Activated CD8-positive, alpha-beta memory T cell treated with anti-CD3 and anti-CD28 coated beads, Interleukin-2, amount 50 U/mL, for 24 hours (primary cell): ENCODE measurements around the gene DOCK3.
"Not testable (repeated sequence)": the region's sequence is repeated elsewhere in the genome, so short reads cannot be mapped to it uniquely, and the experiment has no call there.

Experiments
- DNase-seq: peaks from one replicate; pipeline ENCODE4 v3.0.0-alpha.2; 2020; ENCODE audit errors: extremely low read depth

DOCK3 gene

DNA sequence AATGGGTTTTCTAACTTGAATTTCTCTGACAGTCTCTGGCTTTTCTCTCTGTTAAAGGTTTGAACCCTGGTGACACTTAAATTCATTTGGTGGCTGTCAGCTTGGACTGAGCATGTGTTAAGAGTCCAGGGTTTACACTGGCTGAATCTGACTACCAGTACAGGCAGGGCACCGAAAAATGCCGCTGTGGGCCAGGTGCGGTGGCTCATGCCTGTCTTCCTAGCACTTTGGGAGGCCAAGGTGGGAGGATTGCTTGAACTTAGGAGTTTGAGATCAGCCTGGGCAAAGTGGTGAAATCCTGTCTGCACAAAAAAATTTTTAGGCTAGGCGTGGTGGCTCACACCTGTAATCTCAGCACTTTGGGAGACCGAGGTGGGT, 712.1 kb downstream of the DOCK3 start:
- no peak for DNase-seq

DNA sequence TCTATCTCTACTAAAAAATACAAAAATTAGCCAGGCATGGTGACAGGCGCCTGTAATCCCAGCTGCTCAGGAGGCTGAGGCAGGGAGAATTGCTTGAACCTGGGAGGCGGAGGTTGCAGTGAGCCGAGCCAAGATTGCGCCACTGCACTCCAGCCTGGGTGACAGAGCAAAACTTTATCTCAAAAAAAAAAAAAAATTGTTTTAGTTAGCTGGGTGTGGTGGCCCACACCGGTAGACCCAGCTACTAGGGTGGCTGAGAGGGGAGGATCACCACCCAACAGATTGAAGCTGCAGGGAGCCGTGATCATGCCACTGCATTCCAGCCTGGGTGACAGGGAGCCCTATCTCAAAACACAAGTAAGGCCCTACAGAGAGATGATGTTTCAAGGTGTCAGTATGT, 712.6 kb downstream of the DOCK3 start:
- not testable (repeated sequence) for DNase-seq

DNA sequence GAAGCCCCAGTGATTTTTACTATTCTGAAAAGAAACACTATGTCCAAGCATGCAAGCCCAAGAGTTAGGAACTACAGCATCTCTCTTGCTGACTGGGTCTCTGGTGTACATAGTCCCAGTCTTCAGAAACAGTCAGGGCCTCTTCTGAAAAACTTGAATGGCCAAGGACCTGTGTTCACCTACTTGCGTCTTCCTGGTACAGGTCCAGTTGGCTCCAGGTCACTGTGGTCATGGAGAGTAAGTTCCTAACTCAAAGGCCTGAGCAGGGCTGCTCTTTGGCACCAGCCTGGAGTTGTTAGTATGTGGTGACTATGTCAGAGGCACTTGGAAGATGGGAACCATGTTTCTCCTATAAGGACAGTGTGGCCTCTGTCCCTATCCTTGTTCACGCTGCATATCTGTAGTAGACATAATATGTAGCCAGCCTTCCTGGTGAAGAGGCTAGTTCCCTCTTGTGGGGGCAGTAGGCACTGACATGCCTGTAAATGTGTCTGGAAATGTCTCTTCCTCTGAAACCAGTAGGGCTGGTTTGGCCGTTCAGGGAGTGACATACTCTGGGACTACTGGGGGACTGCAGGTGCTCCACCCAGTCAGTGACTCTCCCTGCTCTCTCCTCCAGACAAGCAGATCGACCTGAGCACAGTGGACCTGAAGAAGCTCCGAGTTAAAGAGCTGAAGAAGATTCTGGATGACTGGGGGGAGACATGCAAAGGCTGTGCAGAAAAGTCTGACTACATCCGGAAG, 713.7 kb downstream of the DOCK3 start:
- no peak for DNase-seq

DNA sequence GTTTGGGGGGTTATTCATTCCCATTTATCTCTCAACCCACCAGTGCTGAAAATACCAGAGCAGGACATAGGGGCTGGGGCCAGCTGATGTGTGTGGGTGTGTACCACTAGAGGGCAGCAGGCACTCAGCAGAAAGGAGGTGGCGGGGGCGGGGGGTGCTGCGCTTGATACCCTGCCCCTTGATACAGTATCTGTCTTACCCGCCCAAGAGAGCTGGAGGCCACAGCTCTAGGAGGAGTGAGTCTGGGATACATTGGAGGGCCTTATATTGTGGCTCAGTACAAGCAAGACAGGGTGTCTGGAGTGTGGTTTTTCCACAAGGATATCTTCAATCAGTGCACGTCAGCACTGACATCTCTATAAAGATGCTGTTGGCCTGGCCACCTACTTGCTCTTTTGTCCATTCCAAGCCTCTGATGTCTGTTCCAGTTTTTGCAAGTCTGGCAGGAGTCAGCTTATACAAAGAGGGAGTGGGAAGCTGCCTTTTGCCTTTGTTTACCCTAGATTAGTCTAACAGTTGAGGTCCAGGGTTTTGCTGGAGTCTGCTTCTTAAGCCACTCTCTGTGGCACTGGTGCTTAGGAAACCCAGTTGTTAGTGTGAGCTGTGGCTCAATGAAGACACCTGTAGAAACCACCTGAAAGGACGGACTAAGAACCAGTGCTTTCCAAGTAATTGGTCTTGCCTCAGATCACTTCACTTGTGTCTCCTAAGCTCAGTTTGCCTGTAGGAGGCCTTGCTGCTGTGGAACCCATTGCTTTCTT, 714.9 kb downstream of the DOCK3 start:
- no peak for DNase-seq

DNA sequence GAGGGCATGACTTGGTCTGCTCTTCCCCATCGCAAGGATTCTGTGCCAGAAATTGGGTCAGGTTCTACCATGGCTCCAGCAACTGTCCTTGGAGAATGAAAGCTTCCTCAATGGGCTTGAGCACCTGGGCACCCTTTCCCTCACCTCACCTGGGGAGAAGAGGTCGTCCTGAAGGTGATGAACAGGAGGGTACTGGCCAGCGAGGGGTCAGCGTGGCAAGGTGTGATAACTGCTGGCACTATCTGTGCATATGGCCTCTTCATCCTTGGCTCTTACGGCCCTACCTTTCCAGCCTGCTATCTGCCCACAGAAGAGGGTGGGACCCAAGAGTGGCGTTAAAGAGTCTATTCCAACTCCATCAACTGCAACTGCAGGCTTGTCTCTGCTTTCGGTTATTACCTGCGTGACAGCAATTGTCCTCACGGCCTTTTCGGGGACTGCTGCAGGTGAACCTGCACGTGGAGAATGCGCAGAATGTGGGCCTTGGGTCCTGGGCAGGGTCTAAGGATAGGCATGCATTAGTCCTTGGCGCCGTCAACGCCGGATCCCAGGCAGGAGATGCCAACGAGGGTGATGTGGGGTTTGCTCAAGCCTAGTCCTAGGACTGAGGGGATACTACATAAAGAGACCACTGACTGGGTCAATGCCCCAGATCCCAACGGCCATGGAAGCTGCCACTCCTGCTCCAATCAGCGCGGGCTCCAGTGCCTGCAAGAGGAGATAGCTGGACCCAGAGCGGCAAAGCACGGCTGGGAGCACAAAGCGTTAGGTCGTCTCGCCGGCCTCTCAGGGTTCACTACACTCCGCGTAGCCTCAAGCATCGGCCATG, 715.7 kb downstream of the DOCK3 start:
- no peak for DNase-seq

DNA sequence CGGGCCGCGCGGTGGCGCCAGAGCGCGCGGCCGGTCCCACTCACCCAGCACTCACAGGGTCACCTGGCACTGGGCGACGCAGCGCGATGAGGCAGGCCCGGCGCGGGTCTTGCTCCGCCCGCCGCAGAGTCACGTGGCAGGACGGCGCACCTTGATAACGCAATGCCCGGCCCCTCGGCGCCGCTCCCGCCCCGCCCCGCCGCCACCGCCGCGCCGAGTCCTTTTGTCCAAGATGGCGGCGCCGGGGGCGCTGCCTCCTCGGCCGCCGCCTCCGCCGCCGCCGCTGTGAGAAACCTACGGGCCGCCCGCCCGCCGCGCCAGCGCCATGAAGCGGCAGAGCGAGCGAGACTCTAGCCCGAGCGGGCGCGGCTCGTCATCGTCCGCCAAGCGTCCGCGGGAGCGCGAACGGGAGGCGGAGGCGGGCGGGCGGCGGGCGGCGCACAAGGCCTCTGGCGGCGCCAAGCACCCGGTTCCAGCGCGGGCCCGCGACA, 716.4 kb downstream of the DOCK3 start, which contains the start of gene RBM15B:
Gene RBM15B, plus strand, starts transcription at position 211 of the 491 bp plus-strand sequence. Its CDS starts 115 bp downstream, at position 326.
- peak; percentile 92 for DNase-seq

DNA sequence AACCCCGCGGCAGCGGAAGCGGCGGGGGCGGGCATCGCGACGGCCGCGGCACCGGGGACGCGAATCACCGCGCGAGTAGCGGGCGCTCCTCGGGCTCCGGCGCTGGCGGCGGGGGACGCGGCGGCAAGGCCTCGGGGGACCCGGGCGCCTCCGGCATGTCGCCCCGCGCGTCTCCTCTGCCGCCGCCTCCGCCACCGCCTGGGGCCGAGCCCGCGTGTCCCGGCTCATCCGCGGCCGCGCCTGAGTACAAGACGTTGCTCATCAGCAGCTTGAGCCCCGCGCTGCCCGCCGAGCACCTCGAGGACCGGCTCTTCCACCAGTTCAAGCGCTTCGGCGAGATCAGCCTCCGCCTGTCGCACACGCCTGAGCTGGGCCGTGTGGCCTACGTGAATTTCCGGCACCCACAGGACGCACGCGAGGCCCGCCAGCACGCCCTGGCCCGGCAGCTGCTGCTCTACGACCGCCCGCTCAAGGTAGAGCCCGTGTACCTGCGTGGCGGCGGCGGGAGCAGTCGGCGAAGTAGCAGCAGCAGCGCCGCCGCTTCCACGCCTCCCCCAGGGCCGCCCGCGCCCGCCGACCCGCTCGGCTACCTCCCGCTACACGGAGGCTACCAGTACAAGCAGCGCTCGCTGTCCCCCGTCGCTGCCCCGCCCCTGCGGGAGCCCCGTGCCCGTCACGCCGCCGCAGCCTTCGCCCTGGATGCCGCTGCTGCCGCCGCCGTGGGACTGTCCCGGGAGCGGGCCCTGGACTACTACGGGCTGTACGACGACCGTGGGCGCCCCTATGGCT, 717.0 kb downstream of the DOCK3 start:
- no peak for DNase-seq

DNA sequence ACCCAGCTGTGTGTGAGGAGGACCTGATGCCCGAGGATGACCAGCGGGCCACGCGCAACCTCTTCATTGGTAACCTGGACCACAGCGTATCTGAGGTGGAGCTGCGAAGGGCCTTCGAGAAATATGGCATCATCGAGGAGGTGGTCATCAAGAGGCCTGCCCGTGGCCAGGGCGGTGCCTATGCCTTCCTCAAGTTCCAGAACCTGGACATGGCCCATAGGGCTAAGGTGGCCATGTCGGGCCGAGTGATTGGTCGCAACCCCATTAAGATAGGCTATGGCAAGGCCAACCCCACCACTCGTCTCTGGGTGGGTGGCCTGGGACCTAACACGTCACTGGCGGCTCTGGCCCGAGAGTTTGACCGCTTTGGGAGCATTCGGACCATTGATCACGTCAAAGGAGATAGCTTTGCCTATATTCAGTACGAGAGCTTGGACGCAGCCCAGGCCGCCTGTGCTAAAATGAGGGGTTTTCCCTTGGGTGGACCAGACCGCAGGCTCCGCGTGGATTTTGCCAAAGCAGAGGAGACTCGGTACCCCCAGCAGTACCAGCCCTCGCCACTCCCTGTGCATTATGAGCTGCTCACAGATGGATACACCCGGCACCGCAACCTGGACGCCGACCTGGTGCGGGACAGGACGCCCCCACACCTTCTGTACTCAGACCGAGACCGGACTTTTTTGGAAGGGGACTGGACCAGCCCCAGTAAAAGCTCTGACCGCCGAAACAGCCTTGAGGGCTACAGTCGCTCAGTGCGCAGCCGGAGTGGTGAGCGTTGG, 717.8 kb downstream of the DOCK3 start:
- no peak for DNase-seq

DNA sequence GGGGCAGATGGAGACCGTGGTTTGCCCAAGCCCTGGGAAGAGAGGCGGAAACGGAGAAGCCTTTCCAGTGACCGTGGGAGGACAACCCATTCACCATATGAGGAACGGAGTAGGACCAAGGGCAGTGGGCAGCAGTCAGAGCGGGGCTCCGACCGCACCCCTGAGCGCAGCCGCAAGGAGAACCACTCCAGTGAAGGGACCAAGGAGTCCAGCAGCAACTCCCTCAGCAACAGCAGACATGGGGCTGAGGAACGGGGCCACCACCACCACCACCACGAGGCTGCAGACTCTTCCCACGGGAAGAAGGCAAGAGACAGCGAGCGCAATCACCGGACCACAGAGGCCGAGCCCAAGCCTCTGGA, 718.4 kb downstream of the DOCK3 start:
- no peak for DNase-seq

DNA sequence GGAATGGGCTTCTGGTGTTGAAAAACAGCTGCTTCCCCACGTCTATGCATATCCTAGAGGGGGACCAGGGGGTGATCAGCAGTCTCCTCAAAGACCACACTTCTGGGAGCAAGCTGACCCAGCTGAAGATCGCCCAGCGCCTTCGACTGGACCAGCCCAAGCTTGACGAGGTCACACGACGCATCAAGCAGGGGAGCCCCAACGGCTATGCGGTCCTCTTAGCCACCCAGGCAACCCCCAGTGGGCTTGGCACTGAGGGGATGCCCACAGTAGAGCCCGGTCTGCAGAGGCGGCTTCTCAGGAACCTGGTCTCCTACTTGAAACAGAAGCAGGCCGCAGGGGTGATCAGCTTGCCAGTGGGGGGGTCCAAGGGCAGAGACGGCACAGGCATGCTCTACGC, 718.8 kb downstream of the DOCK3 start:
- no peak for DNase-seq

DNA sequence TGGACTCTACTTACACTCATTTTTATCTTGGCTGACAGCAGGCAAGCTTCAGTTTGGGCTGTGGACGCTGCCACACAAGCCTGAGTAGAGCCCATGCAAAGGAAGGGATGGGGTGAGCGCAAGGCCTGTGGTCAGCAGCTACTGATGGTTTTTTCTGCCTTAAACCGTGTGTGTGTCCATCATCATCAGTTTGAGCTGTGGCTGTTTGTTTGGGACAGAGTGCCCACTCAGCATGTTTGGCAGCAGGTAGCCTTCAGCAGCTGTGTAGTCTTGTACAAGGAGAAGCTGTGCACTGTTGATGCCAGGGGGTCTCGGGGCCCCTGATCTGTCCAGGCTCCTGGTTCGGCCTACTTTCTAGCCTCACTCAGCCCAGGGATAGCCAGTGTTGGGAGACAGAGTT, 719.8 kb downstream of the DOCK3 start:
- DNase-seq, result no peak

DNA sequence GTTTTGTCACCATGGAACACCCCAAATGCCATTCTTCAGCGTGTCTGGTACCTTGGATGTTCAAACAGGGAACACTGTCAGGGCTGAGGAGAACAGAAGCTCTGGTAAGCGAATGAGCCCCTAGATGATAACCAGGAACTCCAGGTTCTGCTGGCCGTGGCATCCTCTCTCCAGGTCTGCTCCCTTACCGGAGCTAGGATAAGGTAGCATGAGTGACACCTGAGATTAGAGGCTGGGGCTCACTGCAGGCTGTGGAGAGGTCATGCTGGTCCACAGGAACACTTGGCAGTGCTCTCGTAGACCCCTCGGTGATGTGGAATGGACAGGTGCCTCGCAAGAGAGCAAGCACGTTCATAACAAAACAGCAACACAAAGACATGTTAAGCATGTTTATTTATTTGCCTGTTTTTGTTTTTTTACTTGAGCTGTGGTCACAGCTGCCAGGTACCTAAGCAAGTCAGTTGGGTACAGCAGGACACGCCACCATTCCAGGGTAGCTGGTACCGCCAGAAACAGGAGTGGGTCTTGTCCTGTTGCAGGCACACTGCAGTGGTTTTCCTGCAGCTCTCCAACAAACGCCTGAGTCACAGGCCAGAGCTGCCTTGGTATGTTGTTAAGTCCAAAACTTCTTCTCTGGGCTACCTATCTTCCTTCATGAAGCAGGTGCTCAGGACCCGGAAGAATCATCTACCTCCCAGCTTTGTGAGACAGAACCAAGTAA, 720.9 kb downstream of the DOCK3 start:
- DNase-seq, result no peak

DNA sequence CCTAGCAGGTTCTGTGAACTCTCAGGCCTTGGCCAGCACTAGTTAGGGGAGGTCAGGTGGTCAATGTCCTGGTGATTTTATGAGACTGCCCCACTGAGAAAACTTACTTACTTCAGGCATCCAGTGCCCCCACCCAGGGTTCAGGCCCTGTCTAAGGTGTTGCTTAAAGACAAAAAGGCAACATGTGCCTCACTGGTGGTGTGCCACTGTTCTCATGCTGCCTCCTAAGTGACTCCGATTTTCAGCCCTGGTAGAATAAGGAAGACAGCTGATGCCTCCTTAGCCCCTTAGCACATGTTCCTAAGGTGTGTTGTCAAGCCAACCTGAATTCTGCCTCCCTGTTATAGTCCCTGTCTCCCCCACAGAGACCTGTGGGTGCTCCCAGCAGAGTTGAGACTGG, 721.7 kb downstream of the DOCK3 start:
- no peak for DNase-seq

DNA sequence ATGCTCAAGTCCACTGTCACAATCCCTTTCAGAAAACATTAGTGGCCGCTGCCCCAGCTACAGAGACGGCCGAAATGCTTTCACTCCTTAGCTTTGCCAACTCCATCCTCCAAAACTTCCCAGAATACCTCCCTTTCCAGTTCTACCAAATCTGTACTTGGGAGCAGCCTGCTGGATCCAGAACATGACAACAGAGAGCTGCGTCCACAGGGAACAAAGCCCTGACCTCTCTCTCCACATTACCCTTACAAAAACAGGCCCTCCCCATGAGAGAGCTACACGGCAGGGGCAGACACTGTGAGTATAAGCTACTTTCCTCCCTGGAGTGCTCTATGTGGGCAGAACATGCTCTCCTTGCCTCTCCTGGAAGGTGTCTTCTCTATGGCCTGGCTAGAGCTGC, 722.7 kb downstream of the DOCK3 start:
- no peak for DNase-seq

DNA sequence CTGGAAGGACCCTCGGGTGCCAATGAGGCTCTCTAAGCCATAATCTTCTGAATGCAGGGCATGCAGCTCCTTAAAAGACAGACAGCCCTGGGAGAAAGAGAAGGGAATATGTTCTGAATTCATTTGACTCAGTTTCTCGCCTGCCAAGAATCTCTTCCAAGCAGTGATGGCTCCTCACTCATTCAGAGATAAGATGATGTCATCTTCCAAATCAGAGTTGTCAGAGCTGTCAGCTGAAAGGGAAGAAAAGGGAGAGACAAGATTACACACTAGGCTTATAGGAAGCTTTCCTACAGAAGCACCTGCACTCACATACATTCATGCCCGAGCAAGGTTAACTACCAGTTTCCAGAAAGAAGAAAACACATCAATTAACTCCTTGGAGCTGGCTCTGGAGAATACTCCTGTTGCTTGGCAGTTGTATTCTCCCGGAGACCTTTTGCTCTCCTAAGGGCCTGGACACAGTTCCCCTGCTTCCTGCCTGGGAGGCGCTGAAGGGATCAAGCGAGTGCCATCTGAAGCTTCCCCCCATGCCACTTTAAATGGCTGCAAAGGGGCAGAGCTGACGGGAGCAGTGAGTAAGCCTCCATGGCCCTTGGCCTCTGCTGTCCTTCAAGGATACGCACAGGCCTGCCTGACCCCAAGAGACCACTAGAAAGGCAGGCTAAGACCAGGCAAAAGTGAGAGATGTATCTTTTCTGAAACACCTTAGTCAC, 724.0 kb downstream of the DOCK3 start:
- no peak for DNase-seq

DNA sequence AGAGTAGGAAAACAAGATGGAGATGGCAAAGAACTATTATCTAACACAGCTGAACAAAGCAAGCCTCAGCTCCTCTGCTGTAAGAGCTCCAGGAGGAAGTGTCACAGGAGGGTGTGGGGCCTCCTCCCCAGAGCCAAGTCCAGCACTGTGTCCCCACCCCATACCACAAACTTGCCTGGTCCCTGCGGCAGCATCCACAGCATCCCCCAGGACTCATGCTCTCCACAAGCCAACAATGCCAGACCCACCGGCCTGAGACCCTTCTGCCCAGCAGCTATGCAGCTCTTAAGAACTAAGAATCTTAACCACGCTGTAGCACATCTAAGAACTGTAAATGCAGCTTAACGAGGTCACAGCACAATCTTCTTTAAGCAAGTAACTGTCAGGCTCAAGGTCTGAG, 725.4 kb downstream of the DOCK3 start:
- DNase-seq, result no peak

DNA sequence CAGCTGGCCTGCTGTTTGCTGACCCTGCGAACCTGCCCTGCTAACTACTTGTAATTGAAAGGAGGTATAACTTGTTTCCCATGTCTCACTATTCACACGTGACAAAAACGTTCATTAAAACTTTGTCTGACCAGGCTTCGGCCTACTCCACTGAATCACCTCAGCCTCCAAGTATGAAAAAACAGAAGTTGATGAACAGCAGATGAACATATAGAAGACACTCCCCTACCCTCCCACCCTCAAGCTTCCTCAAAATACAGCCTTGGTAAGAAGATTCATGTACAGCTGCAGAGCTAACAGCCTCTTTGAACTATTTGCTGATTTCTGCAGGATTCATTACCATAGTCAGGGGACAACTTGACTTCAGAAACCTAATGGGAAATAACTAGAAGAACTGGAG, 727.0 kb downstream of the DOCK3 start:
- DNase-seq, result no peak

DNA sequence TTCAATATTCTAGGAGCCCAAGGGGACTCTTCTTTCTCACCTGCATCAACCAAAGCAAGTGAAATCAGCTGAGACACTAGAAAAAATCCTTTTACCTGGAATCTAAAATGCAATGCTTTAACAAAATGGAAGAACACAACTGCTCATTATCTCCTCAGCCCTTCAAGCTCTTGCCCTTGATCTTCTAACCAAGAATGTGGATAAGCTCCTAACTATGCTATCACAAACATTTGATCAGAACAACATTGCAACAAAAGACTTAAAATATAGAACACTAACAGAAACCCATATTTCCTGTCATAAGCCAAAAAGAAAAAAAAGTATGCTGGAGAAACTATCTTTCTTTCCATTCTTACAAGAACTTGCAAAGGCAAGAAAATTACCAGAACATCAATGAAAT, 728.9 kb downstream of the DOCK3 start:
- DNase-seq, result no peak

DNA sequence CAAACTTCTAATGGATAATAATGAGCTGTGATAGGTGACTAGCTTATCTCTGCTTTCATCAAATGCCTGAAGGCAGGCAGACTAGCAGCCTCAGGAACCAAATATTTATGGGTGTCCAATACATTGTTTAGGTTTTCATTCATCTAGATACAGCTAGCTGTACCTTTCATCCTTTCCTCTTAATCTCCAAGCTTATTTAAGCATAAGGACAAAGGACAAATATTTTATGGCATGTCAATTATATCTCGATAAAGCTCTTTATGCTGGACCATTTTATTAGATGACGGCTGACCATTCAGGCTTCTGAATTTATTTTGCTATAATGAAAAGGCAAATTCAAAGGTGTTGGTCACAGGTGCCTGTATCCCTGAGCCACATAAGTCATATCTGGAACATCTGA, 733.3 kb downstream of the DOCK3 start:
- DNase-seq, result no peak
